NCI-H345 treated with DMSO at 0.1 percent for 48 hours (cell line): Measurements from ENCODE around the gene ARIH1.
"Not testable (repeated sequence)": the region's sequence is repeated elsewhere in the genome, so short reads cannot be mapped to it uniquely, and the experiment has no call there.

Source experiments
- DNase-seq: peaks from one replicate; lab custom pipeline; 2025; ENCODE audit not compliant: unreplicated experiment; lab: John Stamatoyannopoulos, UW

Gene ARIH1, protein sequence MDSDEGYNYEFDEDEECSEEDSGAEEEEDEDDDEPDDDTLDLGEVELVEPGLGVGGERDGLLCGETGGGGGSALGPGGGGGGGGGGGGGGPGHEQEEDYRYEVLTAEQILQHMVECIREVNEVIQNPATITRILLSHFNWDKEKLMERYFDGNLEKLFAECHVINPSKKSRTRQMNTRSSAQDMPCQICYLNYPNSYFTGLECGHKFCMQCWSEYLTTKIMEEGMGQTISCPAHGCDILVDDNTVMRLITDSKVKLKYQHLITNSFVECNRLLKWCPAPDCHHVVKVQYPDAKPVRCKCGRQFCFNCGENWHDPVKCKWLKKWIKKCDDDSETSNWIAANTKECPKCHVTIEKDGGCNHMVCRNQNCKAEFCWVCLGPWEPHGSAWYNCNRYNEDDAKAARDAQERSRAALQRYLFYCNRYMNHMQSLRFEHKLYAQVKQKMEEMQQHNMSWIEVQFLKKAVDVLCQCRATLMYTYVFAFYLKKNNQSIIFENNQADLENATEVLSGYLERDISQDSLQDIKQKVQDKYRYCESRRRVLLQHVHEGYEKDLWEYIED

DNA sequence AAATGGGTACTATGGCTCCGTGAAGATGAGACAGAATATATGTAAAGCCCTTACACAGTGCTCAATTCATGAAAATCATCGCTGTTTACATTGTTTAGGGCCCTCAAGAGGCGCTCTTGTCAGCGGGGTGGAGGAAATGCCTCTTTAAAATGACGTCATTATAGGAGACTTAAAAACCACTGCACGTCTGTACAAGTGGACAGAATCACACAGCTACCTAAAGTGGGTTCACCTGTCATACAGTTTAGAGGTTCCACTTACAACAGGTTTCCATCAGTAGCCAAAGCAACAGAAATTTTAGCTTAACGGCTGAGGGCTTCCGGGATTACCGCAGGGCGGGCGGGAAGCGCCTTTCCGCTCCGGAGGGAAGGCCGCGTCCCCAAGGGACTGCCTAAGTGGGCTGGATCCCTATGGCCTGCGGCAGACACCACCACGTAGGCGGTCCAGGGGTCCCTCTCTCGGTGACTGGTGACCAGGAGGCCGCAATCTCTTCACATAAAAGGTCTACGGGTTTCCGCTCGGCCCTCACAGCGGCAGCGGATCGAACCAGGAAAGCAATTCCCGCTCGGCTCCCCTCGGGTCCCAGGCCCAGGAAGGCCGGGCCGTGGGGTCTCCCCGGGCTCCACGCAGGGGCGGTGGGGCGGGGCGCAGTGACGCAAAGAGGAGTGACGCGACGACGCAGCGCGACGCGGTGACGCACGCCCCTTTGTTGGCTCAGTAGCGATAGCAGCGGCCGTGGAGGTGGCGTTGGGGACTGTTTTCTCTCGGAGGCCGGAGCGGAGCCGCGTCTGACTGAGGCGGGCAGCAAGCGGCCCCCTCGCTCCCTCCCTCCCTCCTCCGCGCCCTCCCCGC, at the start of gene ARIH1:
ARIH1 (plus strand) TSS at position 717 of the 852 bp plus-strand sequence. CDS start 310 bp downstream, outside the sequence.
- DNase-seq = peak; percentile 68

DNA sequence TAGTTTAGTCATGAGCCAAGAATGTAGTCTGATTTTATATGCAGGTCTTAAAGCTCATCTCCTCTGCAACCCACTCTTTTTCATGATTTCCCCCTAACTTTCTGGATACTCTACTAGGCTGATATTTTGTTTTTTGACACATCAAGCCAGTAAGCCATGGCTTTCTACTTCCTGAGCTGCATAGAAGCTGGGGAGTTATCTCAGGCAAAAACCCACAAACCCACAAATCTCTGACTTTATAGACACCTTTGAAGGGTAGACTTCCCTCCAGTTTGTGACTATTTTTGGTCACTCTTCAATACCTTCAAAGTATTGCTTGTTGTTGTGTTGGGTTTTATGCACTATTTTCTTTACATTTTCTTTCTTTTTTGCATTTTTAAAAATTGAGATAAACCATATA, 47.4 kb upstream of the ARIH1 start:
- DNase-seq = no peak

DNA sequence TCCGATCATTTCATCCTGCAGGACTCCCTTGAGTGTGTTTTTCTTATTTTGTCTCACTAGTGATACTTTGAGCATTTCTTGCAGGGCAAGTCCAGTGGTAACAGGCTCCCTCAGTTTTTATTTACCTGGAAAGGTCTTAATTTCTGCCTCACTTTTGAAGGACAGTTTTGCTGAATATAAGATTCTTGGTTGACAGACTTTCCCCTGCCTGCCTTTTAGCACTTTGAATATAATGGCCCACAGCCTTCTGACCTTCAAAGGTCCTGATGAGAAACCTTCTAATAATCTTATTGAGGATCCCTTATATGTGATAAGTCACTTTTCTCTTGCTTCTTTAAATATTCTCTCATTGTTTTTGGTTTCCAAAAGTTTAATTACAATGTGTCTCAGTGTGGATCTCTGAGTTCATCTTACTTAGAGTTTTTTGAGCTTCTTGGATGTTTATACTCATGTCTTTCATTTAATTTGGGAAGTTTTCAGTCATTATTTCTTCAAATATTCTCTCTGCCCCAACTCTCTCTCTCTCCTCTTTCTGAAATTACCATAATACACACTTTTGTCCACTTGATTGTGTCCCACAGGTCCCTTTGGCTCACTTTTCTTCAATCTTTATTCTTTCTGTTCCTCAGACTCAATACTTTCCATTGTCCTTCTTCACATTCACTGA, 36.3 kb upstream of the ARIH1 start:
- no peak for DNase-seq

GRCh38 chr15:72442848-72443247, 31.3 kb upstream of the ARIH1 start:
- not testable (repeated sequence) for DNase-seq

- DNase-seq = no peak
Observed at GRCh38 chr15:72445426-72445825, 28.7 kb upstream of the ARIH1 start.

- DNase-seq = no peak
Observed at GRCh38 chr15:72450805-72451204, 23.3 kb upstream of the ARIH1 start.

DNA sequence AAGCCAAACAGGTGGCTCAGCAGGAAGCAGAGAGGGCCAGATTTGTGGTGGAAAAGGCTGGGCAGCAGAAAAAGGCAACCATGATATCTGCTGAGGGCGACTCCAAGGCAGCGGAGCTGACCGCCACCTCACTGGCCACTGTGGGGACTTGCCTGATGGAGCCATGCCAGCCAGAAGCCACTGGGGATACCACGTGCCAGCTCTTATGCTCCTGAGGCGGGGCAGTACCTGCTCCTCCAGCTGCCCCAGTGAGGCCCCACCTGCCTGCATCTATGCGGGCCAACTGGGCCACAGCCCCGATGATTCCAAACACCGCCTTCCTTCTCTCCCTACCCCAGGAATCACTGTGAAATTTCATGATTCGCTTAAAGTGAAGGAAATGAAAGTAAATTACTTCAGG, 22.9 kb upstream of the ARIH1 start:
- no peak for DNase-seq

GRCh38 chr15:72456684-72457083, 17.4 kb upstream of the ARIH1 start:
- no peak for DNase-seq

- no peak for DNase-seq
Observed at GRCh38 chr15:72460402-72460801, 13.7 kb upstream of the ARIH1 start.

GRCh38 chr15:72463702-72464101, 10.4 kb upstream of the ARIH1 start:
- no peak for DNase-seq

DNA sequence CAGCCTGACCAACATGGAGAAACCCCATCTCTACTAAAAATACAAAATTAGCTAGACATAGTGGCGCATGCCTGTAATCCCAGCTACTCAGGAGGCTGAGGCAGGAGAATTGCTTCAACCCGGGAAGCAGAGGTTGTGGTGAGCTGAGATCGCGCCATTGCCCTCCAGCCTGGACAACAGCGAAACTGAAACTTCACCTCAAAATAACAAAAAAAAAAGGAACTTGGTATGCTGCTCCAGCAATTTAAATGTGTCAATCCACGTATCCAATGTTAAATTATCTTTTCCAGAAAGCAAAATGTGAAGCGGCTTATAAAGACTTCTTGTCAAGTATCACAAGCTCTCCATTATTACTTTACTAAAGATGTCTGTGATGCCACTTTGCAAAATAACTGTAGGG, 9.9 kb upstream of the ARIH1 start:
- DNase-seq = no peak

GRCh38 chr15:72468103-72468502, 6.0 kb upstream of the ARIH1 start:
- DNase-seq = no peak

DNA sequence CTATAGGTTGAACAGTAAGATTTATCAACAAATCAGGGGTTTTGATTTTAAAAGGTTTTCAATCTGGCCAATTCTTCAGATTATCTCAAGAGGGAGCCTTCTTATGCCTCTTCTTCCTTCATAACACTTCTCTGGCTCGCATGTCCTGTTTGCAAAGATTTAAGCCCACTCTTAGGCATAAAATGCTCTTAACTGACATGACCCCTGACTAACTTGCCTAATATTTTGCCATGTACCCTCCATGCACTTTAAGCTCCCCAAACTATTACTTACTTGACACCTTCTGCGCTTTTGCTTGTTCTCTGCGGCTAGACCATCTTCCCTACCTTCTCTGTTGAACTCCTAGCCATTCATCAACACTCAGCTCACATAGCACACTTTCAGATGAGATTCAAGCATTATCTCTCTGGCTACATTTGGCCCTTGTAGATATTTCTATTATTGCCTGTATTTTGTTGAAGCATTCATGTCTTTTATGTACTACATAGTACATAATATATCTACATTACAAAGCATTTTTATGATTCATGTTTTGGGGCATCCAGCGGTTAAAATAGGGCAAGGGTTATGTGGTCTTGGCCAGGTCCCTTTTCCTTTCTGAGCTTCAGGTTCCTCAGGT, 1.0 kb upstream of the ARIH1 start:
- DNase-seq = no peak

DNA sequence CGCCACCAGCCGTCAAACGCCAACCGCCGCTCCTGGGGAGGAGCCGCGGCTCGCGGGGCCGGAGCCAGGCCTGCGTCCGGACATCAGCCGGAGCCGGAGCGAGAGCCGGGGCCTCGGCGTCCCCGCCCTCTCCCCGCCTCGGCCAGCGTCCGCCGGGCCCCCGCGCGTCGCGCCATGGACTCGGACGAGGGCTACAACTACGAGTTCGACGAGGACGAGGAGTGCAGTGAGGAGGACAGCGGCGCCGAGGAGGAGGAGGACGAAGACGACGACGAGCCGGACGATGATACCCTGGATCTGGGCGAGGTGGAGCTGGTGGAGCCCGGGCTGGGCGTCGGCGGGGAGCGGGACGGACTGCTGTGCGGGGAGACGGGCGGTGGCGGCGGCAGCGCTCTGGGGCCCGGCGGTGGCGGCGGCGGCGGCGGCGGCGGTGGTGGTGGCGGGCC, 359 bp downstream of the ARIH1 start:
- no peak for DNase-seq

DNA sequence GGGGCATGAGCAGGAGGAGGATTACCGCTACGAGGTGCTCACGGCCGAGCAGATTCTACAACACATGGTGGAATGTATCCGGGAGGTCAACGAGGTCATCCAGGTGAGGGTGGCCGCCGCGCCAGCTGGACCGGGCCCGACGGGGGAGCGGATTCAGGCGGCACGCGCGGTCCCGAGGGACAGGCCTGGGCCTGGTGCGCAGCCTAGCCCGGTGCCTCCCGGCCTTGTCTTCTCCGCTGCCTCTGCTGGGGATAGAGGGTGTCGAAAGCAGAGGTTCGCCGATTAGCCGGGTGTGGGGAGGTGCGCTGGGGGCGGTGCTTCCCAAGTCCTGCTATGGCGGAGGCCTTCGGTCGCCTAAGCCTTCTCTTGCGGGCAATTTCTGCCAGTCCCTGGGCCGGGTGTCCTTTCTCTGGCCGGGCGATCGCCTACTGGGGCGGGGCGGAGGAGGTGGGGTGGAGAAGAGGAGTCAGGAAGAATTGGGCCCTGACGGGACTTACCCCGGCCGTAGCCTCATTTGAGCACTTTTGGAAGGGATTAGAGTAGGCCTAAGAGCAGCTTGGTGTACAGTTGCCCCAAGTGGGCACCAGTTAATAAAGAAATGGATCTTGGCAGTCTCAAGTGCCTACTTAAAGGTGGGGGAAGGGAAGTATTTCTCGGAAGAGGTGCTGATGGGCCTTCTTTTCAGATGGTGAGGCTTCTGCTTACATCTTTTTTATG, 940 bp downstream of the ARIH1 start:
- DNase-seq = peak; percentile 7

DNA sequence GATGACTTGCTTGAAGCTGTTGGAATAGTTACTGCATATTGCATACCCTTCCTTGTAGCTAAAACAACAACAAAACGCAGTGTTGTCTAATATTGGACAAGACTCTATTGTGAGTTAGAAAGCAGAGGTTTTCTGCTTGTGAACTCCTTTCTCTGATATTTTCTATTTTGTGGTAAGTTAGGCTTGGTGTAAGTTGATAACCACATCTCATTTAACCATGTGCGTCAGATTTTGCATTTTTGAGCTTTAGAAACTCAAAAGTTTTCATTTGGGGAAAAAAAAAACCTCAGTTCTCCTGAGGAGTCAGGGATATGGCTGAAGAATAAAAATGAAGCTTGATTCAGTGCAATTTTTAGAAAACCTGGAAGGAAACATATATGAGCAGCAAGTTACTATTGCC, 1.5 kb downstream of the ARIH1 start:
- DNase-seq = no peak

- not testable (repeated sequence) for DNase-seq
Observed at GRCh38 chr15:72476330-72476729, 2.2 kb downstream of the ARIH1 start.

- no peak for DNase-seq
Observed at GRCh38 chr15:72481015-72481659, 7.0 kb downstream of the ARIH1 start.

DNA sequence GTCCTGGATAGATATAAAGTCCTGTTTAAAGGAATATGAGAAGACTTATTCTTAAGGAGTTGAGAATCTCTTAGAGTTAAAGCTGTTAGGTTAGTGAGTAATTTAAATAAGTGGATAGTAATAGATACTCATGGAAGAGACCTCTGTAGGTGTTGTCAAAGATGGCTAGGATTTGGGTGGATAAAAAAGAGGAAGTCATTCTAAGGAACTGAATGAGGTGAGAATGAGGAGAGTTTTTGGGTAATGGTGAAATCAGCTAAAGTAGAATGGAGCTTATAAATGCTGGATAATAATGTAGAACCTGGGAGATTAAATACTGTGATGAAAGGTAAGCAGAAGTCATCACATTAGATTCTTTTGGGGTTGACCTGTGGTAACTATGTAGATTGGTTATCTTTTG, 8.1 kb downstream of the ARIH1 start:
- DNase-seq = no peak

DNA sequence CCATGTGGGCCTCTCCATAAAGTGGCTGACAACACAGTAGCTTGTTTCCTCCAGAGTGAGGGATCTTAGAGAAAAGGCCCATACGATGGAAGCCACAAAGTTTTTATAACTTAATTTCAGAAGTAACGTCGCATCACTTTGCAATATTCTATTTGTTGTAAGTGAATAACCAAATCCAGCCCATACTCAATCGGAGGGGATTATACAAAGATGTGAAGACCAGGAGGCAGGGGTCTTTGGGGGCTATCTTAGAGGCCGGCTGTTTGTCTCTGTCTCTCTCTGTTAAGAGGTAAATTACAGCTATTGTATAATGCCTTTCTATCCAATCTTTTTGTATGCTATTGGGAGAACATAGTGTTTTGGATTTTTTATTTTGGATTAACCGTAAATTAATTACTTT, 9.1 kb downstream of the ARIH1 start:
- no peak for DNase-seq
